Measurements from ENCODE around the gene MACROD2. TPM values are rescaled to one million over a fixed set of nuclear protein-coding genes. Genes with fewer than 3 reads are reported as not detected.

Gene MACROD2
- total RNA-seq, 1 donor from 2014 or later, result 6.4 TPM

- Mint-ChIP-seq H3K4me3 (peak overlapping the region; percentile 64), H3K27ac (ENCODE audit: unreplicated experiment) (peak overlapping the region; percentile 48), H3K36me3 (ENCODE audit: low read depth) (peaks cover 3% of the 10 kb centered on the region), H3K9me3 (peaks cover 3% of the 10 kb centered on the region), H3K27me3 (ENCODE audit: low read depth) (no peaks in the 10 kb centered on the region), H3K4me1 (peaks cover 31% of the 10 kb centered on the region)
- TF ChIP-seq CTCF (conservative IDR thresholded peaks at IDR 0.05), result no peak
- DNase-seq (ENCODE audit: low read depth, low spot score), result no peak
These were observed 1642.2 kb downstream of the MACROD2 start for GRCh38 chr20:15637546-15637945.

GRCh38 chr20:15637950-15638754 is 1642.8 kb downstream of the MACROD2 start:
- Mint-ChIP-seq H3K27me3 (ENCODE audit: low read depth) (no peaks in the 10 kb centered on the region), H3K4me3 (peak overlapping the region; percentile 64), H3K27ac (ENCODE audit: unreplicated experiment) (peak overlapping the region; percentile 94)

GRCh38 chr20:15638816-15639215 is 1643.5 kb downstream of the MACROD2 start:
- H3K4me3 Mint-ChIP-seq, result no peak overlapping the region
- no peaks in the 10 kb centered on the region for H3K27me3 Mint-ChIP-seq (ENCODE audit: low read depth)
- peaks cover 3% of the 10 kb centered on the region for H3K36me3 Mint-ChIP-seq (ENCODE audit: low read depth)
- no peak for DNase-seq (ENCODE audit: low read depth, low spot score)
- peak overlapping the region; percentile 94 for H3K27ac Mint-ChIP-seq (ENCODE audit: unreplicated experiment)
- H3K4me1 Mint-ChIP-seq, result peaks cover 31% of the 10 kb centered on the region
- peaks cover 6% of the 10 kb centered on the region for H3K9me3 Mint-ChIP-seq
- no peak for TF ChIP-seq CTCF (conservative IDR thresholded peaks at IDR 0.05)

More at GRCh38 chr20:15637950-15638754, 1642.8 kb downstream of the MACROD2 start:
- peak; percentile 17 for DNase-seq (ENCODE audit: low read depth, low spot score)
- peaks cover 3% of the 10 kb centered on the region for H3K36me3 Mint-ChIP-seq (ENCODE audit: low read depth)
- TF ChIP-seq CTCF (conservative IDR thresholded peaks at IDR 0.05), result no peak
- H3K9me3 Mint-ChIP-seq, result peaks cover 4% of the 10 kb centered on the region
- H3K4me1 Mint-ChIP-seq, result peaks cover 31% of the 10 kb centered on the region

- Mint-ChIP-seq H3K9me3 (peaks cover 5% of the 10 kb centered on the region), H3K4me1 (peaks cover 31% of the 10 kb centered on the region), H3K27ac (ENCODE audit: unreplicated experiment) (no peak overlapping the region), H3K27me3 (ENCODE audit: low read depth) (no peaks in the 10 kb centered on the region), H3K36me3 (ENCODE audit: low read depth) (peaks cover 2% of the 10 kb centered on the region), H3K4me3 (no peak overlapping the region)
- TF ChIP-seq CTCF (conservative IDR thresholded peaks at IDR 0.05), result no peak
- no peak for DNase-seq (ENCODE audit: low read depth, low spot score)
These were observed 1644.5 kb downstream of the MACROD2 start for GRCh38 chr20:15639839-15640238.

- H3K36me3 Mint-ChIP-seq (ENCODE audit: low read depth), result no peaks in the 10 kb centered on the region
- H3K27me3 Mint-ChIP-seq (ENCODE audit: low read depth), result no peaks in the 10 kb centered on the region
- no peak overlapping the region for H3K27ac Mint-ChIP-seq (ENCODE audit: unreplicated experiment)
- no peak for TF ChIP-seq CTCF (conservative IDR thresholded peaks at IDR 0.05)
- H3K4me3 Mint-ChIP-seq, result no peak overlapping the region
- H3K9me3 Mint-ChIP-seq, result peaks cover 2% of the 10 kb centered on the region
- no peak for DNase-seq (ENCODE audit: low read depth, low spot score)
- peaks cover 20% of the 10 kb centered on the region for H3K4me1 Mint-ChIP-seq
These were observed 1646.8 kb downstream of the MACROD2 start for GRCh38 chr20:15642109-15642508.

Data from neural crest cell (in vitro differentiated cells).